ENCODE results near the gene PDE10A.

PDE10A gene

DNA sequence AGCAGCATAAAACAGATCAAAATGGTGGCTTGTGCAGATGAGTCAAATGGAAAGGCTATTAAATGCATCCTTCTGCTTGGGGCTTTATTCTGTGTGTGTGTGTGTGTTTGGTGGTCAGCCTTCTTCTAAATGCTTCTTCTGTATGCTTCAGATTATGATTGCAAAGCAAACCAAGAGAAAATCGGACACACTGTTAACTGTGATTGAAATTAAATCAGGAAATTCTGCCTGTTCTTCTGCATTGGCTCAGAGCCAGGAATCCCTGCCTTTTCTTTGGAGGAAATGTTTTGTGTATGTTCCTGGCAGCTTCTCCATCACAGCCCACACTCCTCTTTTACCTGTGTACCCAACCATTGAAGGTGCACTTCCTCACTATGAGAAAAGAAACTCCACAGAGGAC is 22.3 kb upstream of the PDE10A start:
- TF ChIP-seq, protein P1, sequence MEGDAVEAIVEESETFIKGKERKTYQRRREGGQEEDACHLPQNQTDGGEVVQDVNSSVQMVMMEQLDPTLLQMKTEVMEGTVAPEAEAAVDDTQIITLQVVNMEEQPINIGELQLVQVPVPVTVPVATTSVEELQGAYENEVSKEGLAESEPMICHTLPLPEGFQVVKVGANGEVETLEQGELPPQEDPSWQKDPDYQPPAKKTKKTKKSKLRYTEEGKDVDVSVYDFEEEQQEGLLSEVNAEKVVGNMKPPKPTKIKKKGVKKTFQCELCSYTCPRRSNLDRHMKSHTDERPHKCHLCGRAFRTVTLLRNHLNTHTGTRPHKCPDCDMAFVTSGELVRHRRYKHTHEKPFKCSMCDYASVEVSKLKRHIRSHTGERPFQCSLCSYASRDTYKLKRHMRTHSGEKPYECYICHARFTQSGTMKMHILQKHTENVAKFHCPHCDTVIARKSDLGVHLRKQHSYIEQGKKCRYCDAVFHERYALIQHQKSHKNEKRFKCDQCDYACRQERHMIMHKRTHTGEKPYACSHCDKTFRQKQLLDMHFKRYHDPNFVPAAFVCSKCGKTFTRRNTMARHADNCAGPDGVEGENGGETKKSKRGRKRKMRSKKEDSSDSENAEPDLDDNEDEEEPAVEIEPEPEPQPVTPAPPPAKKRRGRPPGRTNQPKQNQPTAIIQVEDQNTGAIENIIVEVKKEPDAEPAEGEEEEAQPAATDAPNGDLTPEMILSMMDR (IDR thresholded peaks at IDR 0.05), result no peak
- Histone ChIP-seq H3K36me3 (no peaks in the 10 kb centered on the region), H3K4me1 (ENCODE audit: control insufficient read depth in 1 of 2, insufficient read depth in 1 of 2, low read depth in 1 of 2, low read length in 1 of 2) (no peaks in the 10 kb centered on the region), H3K9me3 (no peaks in the 10 kb centered on the region), H3K27ac (no peak overlapping the region), H3K4me3 (ENCODE audit: low read depth in 1 of 2, low read length in 1 of 2) (no peak overlapping the region), H3K27me3 (no peaks in the 10 kb centered on the region)

DNA sequence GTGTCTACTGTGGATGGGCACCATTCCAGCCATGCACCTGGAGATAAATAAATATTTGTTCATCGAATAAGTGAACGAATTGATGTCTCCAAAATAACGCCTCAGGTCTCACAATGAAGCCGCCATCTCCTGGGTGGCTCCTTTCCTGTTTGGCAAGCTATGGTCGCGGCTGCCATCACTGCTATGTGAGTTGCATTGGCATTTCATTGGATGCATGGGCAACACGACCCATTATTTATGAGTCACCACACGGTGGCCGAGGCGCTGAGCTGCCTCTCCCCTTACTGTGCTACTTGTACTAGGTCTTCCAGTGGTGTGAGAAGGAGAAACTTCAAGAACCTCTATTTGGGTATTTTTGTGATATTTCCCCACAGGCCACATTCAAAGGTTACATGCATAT is 21.3 kb upstream of the PDE10A start:
- Histone ChIP-seq H3K4me1 (ENCODE audit: control insufficient read depth in 1 of 2, insufficient read depth in 1 of 2, low read depth in 1 of 2, low read length in 1 of 2) (no peaks in the 10 kb centered on the region), H3K4me3 (ENCODE audit: low read depth in 1 of 2, low read length in 1 of 2) (no peak overlapping the region), H3K9me3 (no peaks in the 10 kb centered on the region), H3K27me3 (no peaks in the 10 kb centered on the region), H3K36me3 (no peaks in the 10 kb centered on the region), H3K27ac (no peak overlapping the region)
- TF ChIP-seq, protein P1 (IDR thresholded peaks at IDR 0.05), result no peak

DNA sequence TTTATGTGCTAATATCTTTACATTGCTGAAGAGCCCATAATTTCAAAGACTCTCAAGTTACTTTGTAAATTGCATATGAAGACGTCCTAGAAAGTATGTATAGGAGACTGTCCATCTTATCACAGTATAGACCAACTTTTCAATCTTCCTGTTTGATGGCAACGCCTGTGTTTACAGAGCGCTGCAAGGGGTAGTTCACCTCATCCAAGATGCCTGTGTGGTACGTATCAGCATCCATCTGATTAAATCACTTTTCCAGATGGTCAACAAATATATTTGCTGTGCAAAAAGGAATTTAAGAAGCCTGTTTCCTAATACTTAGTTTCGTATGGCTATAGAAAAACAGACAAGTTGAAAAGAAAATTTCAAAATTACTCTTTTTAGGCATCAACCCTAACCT is 17.9 kb upstream of the PDE10A start:
- Histone ChIP-seq H3K27me3 (no peaks in the 10 kb centered on the region), H3K4me1 (ENCODE audit: control insufficient read depth in 1 of 2, insufficient read depth in 1 of 2, low read depth in 1 of 2, low read length in 1 of 2) (no peaks in the 10 kb centered on the region), H3K9me3 (no peaks in the 10 kb centered on the region), H3K27ac (no peak overlapping the region), H3K36me3 (no peaks in the 10 kb centered on the region), H3K4me3 (ENCODE audit: low read depth in 1 of 2, low read length in 1 of 2) (no peak overlapping the region)
- TF ChIP-seq, protein P1 (IDR thresholded peaks at IDR 0.05), result no peak

DNA sequence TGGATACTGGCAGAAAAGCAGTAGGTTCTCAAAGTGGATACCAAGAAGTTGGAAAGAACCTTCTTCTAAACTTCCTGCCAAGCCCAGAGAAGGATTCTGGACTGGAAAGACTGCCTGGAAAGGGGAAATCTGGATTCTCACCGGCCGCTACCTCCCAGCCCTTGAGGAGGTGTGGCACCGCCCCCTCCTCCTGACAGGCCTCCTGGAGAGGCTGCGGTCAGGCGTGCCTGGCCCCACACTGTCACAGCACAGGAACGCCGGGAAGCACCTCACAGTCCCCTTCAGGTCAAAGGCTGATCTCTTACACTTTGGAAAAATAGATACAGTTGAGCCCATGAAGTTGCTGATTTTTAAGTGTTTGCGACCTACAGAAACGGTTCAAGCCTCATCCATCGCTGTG is 16.3 kb upstream of the PDE10A start:
- Histone ChIP-seq H3K36me3 (no peaks in the 10 kb centered on the region), H3K4me1 (ENCODE audit: control insufficient read depth in 1 of 2, insufficient read depth in 1 of 2, low read depth in 1 of 2, low read length in 1 of 2) (no peaks in the 10 kb centered on the region), H3K4me3 (ENCODE audit: low read depth in 1 of 2, low read length in 1 of 2) (no peak overlapping the region), H3K27me3 (no peaks in the 10 kb centered on the region), H3K27ac (no peak overlapping the region), H3K9me3 (no peaks in the 10 kb centered on the region)
- TF ChIP-seq, protein P1 (IDR thresholded peaks at IDR 0.05), result no peak

DNA sequence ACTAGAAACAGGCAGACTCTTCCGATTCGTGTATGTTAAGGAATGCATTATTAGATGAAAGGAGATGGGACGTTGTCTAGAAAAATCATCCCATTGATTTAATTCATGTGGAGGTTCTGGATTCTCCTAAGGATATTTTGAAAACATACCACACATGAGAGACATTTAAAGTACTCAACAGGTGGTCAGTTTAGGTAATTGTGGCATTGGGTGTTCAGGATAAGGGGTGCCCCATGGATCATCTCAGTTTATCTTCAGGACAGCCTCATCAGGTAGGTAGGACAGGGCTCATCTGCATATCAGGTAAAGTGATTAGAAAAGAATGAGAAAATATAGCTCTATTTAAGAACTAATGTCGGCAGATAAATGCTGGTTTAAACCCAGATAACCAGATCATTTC is 15.9 kb upstream of the PDE10A start:
- no peaks in the 10 kb centered on the region for H3K9me3 ChIP-seq

More for the DNA sequence above, 15.9 kb upstream of the PDE10A start:
- TF ChIP-seq, protein P1 (IDR thresholded peaks at IDR 0.05), result no peak
- Histone ChIP-seq H3K27ac (no peak overlapping the region), H3K4me3 (ENCODE audit: low read depth in 1 of 2, low read length in 1 of 2) (no peak overlapping the region), H3K4me1 (ENCODE audit: control insufficient read depth in 1 of 2, insufficient read depth in 1 of 2, low read depth in 1 of 2, low read length in 1 of 2) (no peaks in the 10 kb centered on the region), H3K36me3 (no peaks in the 10 kb centered on the region), H3K27me3 (no peaks in the 10 kb centered on the region)

All from neutrophil (primary cell).